Measurements from ENCODE around the gene KERA.
A peak's percentile ranks its signal among the peaks of the same experiment; 100 is the strongest.

Gene KERA

DNA sequence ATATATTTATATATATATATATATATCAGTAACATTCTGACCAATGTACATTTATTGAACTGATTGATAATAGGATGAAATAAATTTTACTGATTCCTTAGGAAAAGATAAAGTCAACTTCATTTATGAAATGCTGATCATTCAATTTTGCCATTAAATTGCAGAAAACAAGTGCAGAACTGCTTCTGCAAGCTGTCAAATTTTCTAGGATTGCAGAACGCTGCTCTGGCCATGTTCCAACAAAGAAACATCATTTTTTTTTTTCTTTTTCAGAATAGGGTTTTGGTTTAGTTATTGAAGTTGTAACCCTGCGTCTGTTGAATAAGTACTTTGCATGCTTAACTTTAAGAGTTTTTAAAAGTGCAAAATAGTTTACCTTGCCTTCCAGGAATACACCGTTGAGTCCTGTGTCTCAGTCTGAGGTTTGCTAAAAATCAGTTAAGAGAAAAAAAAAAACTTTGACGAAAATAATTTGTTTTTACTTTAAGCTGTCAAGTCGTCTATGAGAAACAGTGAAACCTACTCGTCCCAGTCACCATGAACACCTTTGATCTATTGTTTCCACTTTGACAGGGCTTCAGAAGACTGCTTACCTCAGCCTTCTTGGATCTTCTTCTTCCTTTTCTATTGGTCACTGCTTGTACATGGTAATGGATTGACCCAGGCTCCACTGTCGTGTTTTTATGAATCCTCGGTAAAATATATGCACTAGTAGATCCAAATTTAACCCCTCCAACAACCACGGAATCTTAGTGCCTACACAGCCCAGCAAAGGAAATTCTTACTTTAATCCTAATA, at the start of gene KERA:
KERA (minus strand) TSS at position 657 of the 798 bp plus-strand sequence. CDS start 1,743 bp downstream, outside the sequence.
- DNase-seq (ENCODE audit: insufficient read length, low spot score) (no peak), FAIRE-seq (no peak)
- TF ChIP-seq, protein P1, sequence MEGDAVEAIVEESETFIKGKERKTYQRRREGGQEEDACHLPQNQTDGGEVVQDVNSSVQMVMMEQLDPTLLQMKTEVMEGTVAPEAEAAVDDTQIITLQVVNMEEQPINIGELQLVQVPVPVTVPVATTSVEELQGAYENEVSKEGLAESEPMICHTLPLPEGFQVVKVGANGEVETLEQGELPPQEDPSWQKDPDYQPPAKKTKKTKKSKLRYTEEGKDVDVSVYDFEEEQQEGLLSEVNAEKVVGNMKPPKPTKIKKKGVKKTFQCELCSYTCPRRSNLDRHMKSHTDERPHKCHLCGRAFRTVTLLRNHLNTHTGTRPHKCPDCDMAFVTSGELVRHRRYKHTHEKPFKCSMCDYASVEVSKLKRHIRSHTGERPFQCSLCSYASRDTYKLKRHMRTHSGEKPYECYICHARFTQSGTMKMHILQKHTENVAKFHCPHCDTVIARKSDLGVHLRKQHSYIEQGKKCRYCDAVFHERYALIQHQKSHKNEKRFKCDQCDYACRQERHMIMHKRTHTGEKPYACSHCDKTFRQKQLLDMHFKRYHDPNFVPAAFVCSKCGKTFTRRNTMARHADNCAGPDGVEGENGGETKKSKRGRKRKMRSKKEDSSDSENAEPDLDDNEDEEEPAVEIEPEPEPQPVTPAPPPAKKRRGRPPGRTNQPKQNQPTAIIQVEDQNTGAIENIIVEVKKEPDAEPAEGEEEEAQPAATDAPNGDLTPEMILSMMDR (IDR thresholded peaks at IDR 0.05; ENCODE audit: insufficient read depth, missing control alignments): no peak

DNA sequence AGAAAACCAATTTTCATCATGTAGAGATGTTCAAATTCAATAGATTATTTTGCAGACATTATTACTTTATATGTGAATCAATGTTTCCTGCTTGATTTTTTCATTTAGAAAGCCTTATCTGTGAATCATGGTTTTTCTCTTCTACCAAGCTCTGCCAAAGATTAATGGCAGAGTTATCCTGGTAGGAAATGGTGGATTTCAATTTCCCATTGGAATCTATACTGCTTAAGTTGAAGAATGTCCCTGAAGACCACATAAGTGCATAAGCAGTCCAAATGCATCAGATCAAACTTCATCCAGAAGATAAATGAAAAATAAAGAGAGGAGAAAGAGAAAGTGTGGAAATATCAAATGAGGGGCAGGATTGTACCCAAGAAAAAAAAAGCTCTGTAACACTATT, 48.5 kb upstream of the KERA start:
- TF ChIP-seq, protein P1 (IDR thresholded peaks at IDR 0.05; ENCODE audit: insufficient read depth, missing control alignments): no peak
- FAIRE-seq (no peak), DNase-seq (ENCODE audit: insufficient read length, low spot score) (no peak)

- TF ChIP-seq, protein P1 (IDR thresholded peaks at IDR 0.05; ENCODE audit: insufficient read depth, missing control alignments): no peak
- DNase-seq (ENCODE audit: insufficient read length, low spot score) (no peak), FAIRE-seq (no peak)
These were observed 48.0 kb upstream of the KERA start for GRCh38 chr12:91105807-91106206.

DNA sequence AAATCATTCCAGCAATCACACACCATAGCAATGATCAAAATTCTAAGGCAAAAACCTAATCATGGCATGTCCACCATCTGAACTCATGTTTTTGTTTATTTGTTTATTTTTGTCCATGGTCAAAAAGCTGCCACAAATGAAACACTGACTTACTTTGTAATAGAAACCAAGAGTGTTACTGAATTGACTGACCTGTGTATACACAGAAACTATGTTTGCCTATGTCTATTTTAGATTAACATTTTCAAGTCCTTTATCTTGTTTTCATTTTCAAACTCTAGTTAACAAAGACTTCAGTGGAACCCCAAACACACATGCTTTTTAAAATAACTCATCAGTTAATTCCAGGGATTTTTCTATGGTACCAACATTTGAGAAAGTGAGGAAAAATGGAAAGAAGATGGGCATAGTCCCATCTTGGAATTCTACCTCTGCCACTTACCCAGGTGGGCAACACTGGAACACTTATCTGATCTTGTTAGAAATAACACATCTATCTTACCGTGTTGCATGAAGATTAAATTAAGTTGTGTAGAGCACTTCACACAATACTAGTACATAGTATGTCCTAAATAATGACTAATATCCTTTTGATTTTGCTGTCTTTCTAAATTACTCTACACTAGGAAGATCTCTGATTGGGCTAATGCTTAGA, 47.1 kb upstream of the KERA start:
- TF ChIP-seq, protein P1 (IDR thresholded peaks at IDR 0.05; ENCODE audit: insufficient read depth, missing control alignments): no peak
- DNase-seq (ENCODE audit: insufficient read length, low spot score) (no peak), FAIRE-seq (peak; percentile 63)

DNA sequence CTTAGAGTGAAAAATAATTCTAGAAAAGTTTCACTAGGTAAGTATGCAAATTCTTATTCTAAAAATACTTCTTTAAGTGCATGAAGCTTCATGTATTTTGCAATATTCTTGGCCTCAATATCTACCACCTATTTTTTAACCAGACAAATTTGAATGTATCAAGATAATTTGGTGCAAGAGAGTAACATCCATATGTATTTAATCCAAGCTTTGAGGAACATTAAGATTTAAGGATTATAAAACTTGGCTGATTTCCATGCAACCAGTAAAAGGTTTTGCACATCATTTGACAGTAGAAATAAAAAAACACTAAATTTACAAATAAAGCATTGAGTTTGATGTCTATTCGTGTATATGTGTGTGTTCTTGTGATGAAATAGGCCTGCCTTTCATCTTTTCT, 45.8 kb upstream of the KERA start:
- TF ChIP-seq, protein P1 (IDR thresholded peaks at IDR 0.05; ENCODE audit: insufficient read depth, missing control alignments): no peak
- no peak for DNase-seq (ENCODE audit: insufficient read length, low spot score)
- FAIRE-seq: peak; percentile 86

GRCh38 chr12:91103101-91103500, 45.3 kb upstream of the KERA start:
- DNase-seq (ENCODE audit: insufficient read length, low spot score) (no peak), FAIRE-seq (no peak)
- TF ChIP-seq, protein P1 (IDR thresholded peaks at IDR 0.05; ENCODE audit: insufficient read depth, missing control alignments): no peak

DNA sequence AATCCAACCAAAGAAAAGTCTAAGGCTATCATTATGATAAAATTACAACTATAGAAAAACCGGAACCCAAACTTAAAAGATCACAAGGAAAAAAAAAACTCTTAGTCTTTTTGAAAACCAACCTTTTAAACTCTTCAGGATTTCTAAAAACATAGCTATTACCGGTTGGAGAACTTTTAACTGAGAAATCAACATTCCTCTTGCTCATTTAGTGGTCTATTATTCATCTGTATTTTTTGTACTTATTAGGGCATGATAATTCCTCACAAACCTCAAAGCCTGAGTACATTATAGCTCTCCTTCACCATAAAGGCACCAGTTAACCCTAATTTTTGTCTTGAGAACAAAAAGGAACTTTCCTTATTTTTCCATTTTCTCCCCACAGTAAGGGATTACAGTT, 43.1 kb upstream of the KERA start:
- TF ChIP-seq, protein P1 (IDR thresholded peaks at IDR 0.05; ENCODE audit: insufficient read depth, missing control alignments): no peak
- no peak for FAIRE-seq
- no peak for DNase-seq (ENCODE audit: insufficient read length, low spot score)
